Activated CD4-positive, alpha-beta memory T cell treated with anti-CD3 and anti-CD28 coated beads, Interleukin-2, amount 10 ng/mL, durations not matched to agents 7 days and 5 days (primary cell): ENCODE measurements around the gene RSPH1. TPM values are rescaled to one million over a fixed set of nuclear protein-coding genes. Genes with fewer than 3 reads are reported as not detected.

Experiments used
- CTCF ChIA-PET: fragments of 350-600 bp; sonication (Branson Sonifier 250); formaldehyde crosslinking; loops from one replicate; lab custom pipeline; 2021; ENCODE audit warnings: antibody characterized with exemption, inconsistent platforms; lab: Charles Lee
- POLR2A ChIA-PET: fragments of 350-600 bp; sonication (Branson Sonifier 250); formaldehyde crosslinking; loops from one replicate; lab custom pipeline; 2021; ENCODE audit warnings: antibody characterized with exemption; lab: Charles Lee
- DNase-seq: peaks from one replicate; pipeline ENCODE4 v3.0.0-alpha.2; 2020
- H3K27ac Mint-ChIP-seq: one replicate; pipeline ENCODE4 v1.8.0; 2021; ENCODE audit warnings: mild to moderate bottlenecking, mixed read lengths
- H3K27me3 Mint-ChIP-seq: one replicate; pipeline ENCODE4 v1.8.0; 2021; ENCODE audit warnings: mixed read lengths
- H3K36me3 Mint-ChIP-seq: one replicate; pipeline ENCODE4 v1.8.0; 2021; ENCODE audit warnings: low read depth, mixed read lengths
- H3K4me1 Mint-ChIP-seq: one replicate; pipeline ENCODE4 v1.8.0; 2021; ENCODE audit warnings: mixed read lengths
- H3K4me3 Mint-ChIP-seq: one replicate; pipeline ENCODE4 v1.8.0; 2021; ENCODE audit warnings: mild to moderate bottlenecking, mixed read lengths
- H3K9me3 Mint-ChIP-seq: one replicate; pipeline ENCODE4 v1.8.0; 2021; ENCODE audit warnings: mixed read lengths
- total RNA-seq, 2 experiments: library from RNA; stranded (reverse); gene quantifications; one replicate each; pipeline ENCODE4 v1.2.3, GENCODE V29; 2021

The RSPH1 gene
- total RNA-seq, 2 experiments from 2014 or later, result not detected

- H3K36me3 Mint-ChIP-seq, result no peaks in the 10 kb centered on the region
- no peak overlapping the region for H3K4me3 Mint-ChIP-seq
- ChIA-PET CTCF (no interaction called here), POLR2A (no interaction called here)
- H3K9me3 Mint-ChIP-seq, result no peaks in the 10 kb centered on the region
- H3K4me1 Mint-ChIP-seq, result peaks cover 8% of the 10 kb centered on the region
- H3K27me3 Mint-ChIP-seq, result peaks cover 30% of the 10 kb centered on the region
- H3K27ac Mint-ChIP-seq, result no peak overlapping the region
- DNase-seq, result peak; percentile 5
Observed at GRCh38 chr21:42505090-42505726, 9.2 kb upstream of the RSPH1 start.

- POLR2A ChIA-PET, result interaction anchor here (0.8 kb wide), 1 partner anchor 11 kb away, joined by 3 read pairs; no protein-coding TSS in a partner anchor
Observed at GRCh38 chr21:42503711-42504110, 7.7 kb upstream of the RSPH1 start.

GRCh38 chr21:42500736-42501135, 4.7 kb upstream of the RSPH1 start:
- Mint-ChIP-seq H3K9me3 (no peaks in the 10 kb centered on the region), H3K27me3 (peaks cover 25% of the 10 kb centered on the region), H3K4me3 (no peak overlapping the region), H3K36me3 (no peaks in the 10 kb centered on the region), H3K27ac (no peak overlapping the region), H3K4me1 (peaks cover 20% of the 10 kb centered on the region)
- no peak for DNase-seq
- ChIA-PET CTCF (no interaction called here), POLR2A (no interaction called here)

More at GRCh38 chr21:42503711-42504110, 7.7 kb upstream of the RSPH1 start:
- H3K4me1 Mint-ChIP-seq, result peaks cover 8% of the 10 kb centered on the region
- H3K27me3 Mint-ChIP-seq, result peaks cover 26% of the 10 kb centered on the region
- DNase-seq, result peak; percentile 16
- CTCF ChIA-PET, result no interaction called here
- H3K4me3 Mint-ChIP-seq, result no peak overlapping the region
- H3K36me3 Mint-ChIP-seq, result no peaks in the 10 kb centered on the region
- H3K27ac Mint-ChIP-seq, result no peak overlapping the region
- H3K9me3 Mint-ChIP-seq, result no peaks in the 10 kb centered on the region

GRCh38 chr21:42500225-42500624, 4.2 kb upstream of the RSPH1 start:
- peaks cover 27% of the 10 kb centered on the region for H3K27me3 Mint-ChIP-seq
- POLR2A ChIA-PET, result no interaction called here
- no peaks in the 10 kb centered on the region for H3K36me3 Mint-ChIP-seq
- CTCF ChIA-PET, result no interaction called here
- H3K4me1 Mint-ChIP-seq, result peaks cover 24% of the 10 kb centered on the region
- H3K27ac Mint-ChIP-seq, result no peak overlapping the region
- DNase-seq, result no peak
- H3K9me3 Mint-ChIP-seq, result no peaks in the 10 kb centered on the region
- no peak overlapping the region for H3K4me3 Mint-ChIP-seq

GRCh38 chr21:42499444-42500112, 3.6 kb upstream of the RSPH1 start:
- Mint-ChIP-seq H3K36me3 (no peaks in the 10 kb centered on the region), H3K27ac (no peak overlapping the region), H3K4me1 (peaks cover 24% of the 10 kb centered on the region), H3K9me3 (no peaks in the 10 kb centered on the region), H3K27me3 (peaks cover 24% of the 10 kb centered on the region), H3K4me3 (no peak overlapping the region)
- peak; percentile 14 for DNase-seq
- ChIA-PET CTCF (no interaction called here), POLR2A (no interaction called here)

GRCh38 chr21:42498012-42498411, 2.0 kb upstream of the RSPH1 start:
- H3K4me3 Mint-ChIP-seq, result no peak overlapping the region
- H3K27me3 Mint-ChIP-seq, result peaks cover 26% of the 10 kb centered on the region
- CTCF ChIA-PET, result no interaction called here
- POLR2A ChIA-PET, result interaction anchor here (1.7 kb wide), 1 partner anchor 14 kb away, joined by 4 read pairs; no protein-coding TSS in a partner anchor
- no peaks in the 10 kb centered on the region for H3K9me3 Mint-ChIP-seq
- H3K36me3 Mint-ChIP-seq, result no peaks in the 10 kb centered on the region
- peaks cover 16% of the 10 kb centered on the region for H3K4me1 Mint-ChIP-seq
- H3K27ac Mint-ChIP-seq, result no peak overlapping the region
- no peak for DNase-seq

GRCh38 chr21:42496839-42497202, 797 bp upstream of the RSPH1 start:
- Mint-ChIP-seq H3K27me3 (peaks cover 32% of the 10 kb centered on the region), H3K4me3 (peak overlapping the region; percentile 76), H3K36me3 (no peaks in the 10 kb centered on the region), H3K4me1 (peaks cover 19% of the 10 kb centered on the region), H3K9me3 (no peaks in the 10 kb centered on the region), H3K27ac (peak overlapping the region; percentile 16)
- DNase-seq, result no peak
- POLR2A ChIA-PET, result interaction anchor here (1.7 kb wide), 1 partner anchor 16 kb away, joined by 4 read pairs; no protein-coding TSS in a partner anchor
- CTCF ChIA-PET, result interaction anchor here (0.6 kb wide), 1 partner anchor 187 kb away, joined by 3 read pairs; no protein-coding TSS in a partner anchor

- DNase-seq, result no peak
- Mint-ChIP-seq H3K36me3 (no peaks in the 10 kb centered on the region), H3K4me1 (peaks cover 19% of the 10 kb centered on the region), H3K27ac (no peak overlapping the region), H3K4me3 (peak overlapping the region; percentile 76), H3K9me3 (no peaks in the 10 kb centered on the region), H3K27me3 (peaks cover 33% of the 10 kb centered on the region)
- ChIA-PET POLR2A (interaction anchor here (1.0 kb wide), 1 partner anchor 383 kb away, joined by 3 read pairs; no protein-coding TSS in a partner anchor), CTCF (interaction anchor here (0.7 kb wide), 1 partner anchor 29 kb away, joined by 3 read pairs; no protein-coding TSS in a partner anchor)
Observed at GRCh38 chr21:42495765-42496119, 282 bp downstream of the RSPH1 start.

- H3K9me3 Mint-ChIP-seq, result no peaks in the 10 kb centered on the region
- peaks cover 30% of the 10 kb centered on the region for H3K27me3 Mint-ChIP-seq
- peak overlapping the region; percentile 76 for H3K4me3 Mint-ChIP-seq
- ChIA-PET POLR2A (no interaction called here), CTCF (no interaction called here)
- peaks cover 19% of the 10 kb centered on the region for H3K4me1 Mint-ChIP-seq
- DNase-seq, result no peak
- H3K36me3 Mint-ChIP-seq, result no peaks in the 10 kb centered on the region
- H3K27ac Mint-ChIP-seq, result no peak overlapping the region
Observed at GRCh38 chr21:42495027-42495426, 997 bp downstream of the RSPH1 start.

- peaks cover 19% of the 10 kb centered on the region for H3K4me1 Mint-ChIP-seq
- no peak overlapping the region for H3K4me3 Mint-ChIP-seq
- ChIA-PET CTCF (no interaction called here), POLR2A (interaction anchor here (0.9 kb wide), 1 partner anchor 95 kb away, joined by 3 read pairs; no protein-coding TSS in a partner anchor)
- H3K36me3 Mint-ChIP-seq, result peaks cover under 1% of the 10 kb centered on the region
- peaks cover 40% of the 10 kb centered on the region for H3K27me3 Mint-ChIP-seq
- no peak for DNase-seq
- H3K27ac Mint-ChIP-seq, result no peak overlapping the region
- peaks cover 1% of the 10 kb centered on the region for H3K9me3 Mint-ChIP-seq
Observed at GRCh38 chr21:42493109-42494060, 2.6 kb downstream of the RSPH1 start.

- Mint-ChIP-seq H3K4me1 (peaks cover 19% of the 10 kb centered on the region), H3K27me3 (peaks cover 46% of the 10 kb centered on the region), H3K9me3 (peaks cover 2% of the 10 kb centered on the region), H3K4me3 (no peak overlapping the region), H3K36me3 (peaks cover 4% of the 10 kb centered on the region), H3K27ac (no peak overlapping the region)
- DNase-seq, result no peak
- ChIA-PET POLR2A (interaction anchor here (0.9 kb wide), 1 partner anchor 93 kb away, joined by 3 read pairs; no protein-coding TSS in a partner anchor), CTCF (no interaction called here)
Observed at GRCh38 chr21:42492201-42492600, 3.8 kb downstream of the RSPH1 start.

GRCh38 chr21:42491328-42491727, 4.7 kb downstream of the RSPH1 start:
- ChIA-PET CTCF (no interaction called here), POLR2A (no interaction called here)
- Mint-ChIP-seq H3K27ac (no peak overlapping the region), H3K4me3 (no peak overlapping the region), H3K4me1 (peaks cover 12% of the 10 kb centered on the region), H3K27me3 (peaks cover 55% of the 10 kb centered on the region), H3K9me3 (peaks cover 2% of the 10 kb centered on the region), H3K36me3 (peaks cover 4% of the 10 kb centered on the region)
- no peak for DNase-seq
